Measurements from ENCODE around the gene CCDC88B.

The CCDC88B gene

GRCh38 chr11:64348383-64349024 lies 8.5 kb downstream of the CCDC88B start:
- no peak for DNase-seq

- DNase-seq = no peak
Observed at GRCh38 chr11:64349025-64349387, 9.0 kb downstream of the CCDC88B start.

- DNase-seq = no peak
Observed at GRCh38 chr11:64349404-64349803, 9.4 kb downstream of the CCDC88B start.

GRCh38 chr11:64351136-64351631 lies 11.2 kb downstream of the CCDC88B start:
- DNase-seq = no peak

- no peak for DNase-seq
Observed at GRCh38 chr11:64352099-64352994, 12.3 kb downstream of the CCDC88B start.

- no peak for DNase-seq
Observed at GRCh38 chr11:64352995-64353714, 13.2 kb downstream of the CCDC88B start.

- DNase-seq = no peak
Observed at GRCh38 chr11:64353715-64354506, 13.9 kb downstream of the CCDC88B start.

- DNase-seq = no peak
Observed at GRCh38 chr11:64355078-64355940, 15.3 kb downstream of the CCDC88B start.

GRCh38 chr11:64356498-64357411 lies 16.8 kb downstream of the CCDC88B start:
- DNase-seq = no peak

GRCh38 chr11:64357446-64357845 lies 17.4 kb downstream of the CCDC88B start:
- no peak for DNase-seq

- DNase-seq = no peak
Observed at GRCh38 chr11:64357904-64358535, 18.0 kb downstream of the CCDC88B start.

GRCh38 chr11:64358536-64358906 lies 18.5 kb downstream of the CCDC88B start:
- DNase-seq = no peak

GRCh38 chr11:64358907-64359711 lies 19.1 kb downstream of the CCDC88B start, which contains the start of gene RPS6KA4:
RPS6KA4 (plus strand) TSS chr11:64359162; CDS start chr11:64359236, 74 bp downstream.
- no peak for DNase-seq

GRCh38 chr11:64359712-64360445 lies 19.9 kb downstream of the CCDC88B start:
- no peak for DNase-seq

- DNase-seq = no peak
Observed at GRCh38 chr11:64360448-64360921, 20.5 kb downstream of the CCDC88B start.

- no peak for DNase-seq
Observed at GRCh38 chr11:64361659-64362058, 21.7 kb downstream of the CCDC88B start.

GRCh38 chr11:64362339-64362738 lies 22.3 kb downstream of the CCDC88B start:
- DNase-seq = no peak

GRCh38 chr11:64364435-64364834 lies 24.4 kb downstream of the CCDC88B start:
- DNase-seq = no peak

All from activated CD4-positive, alpha-beta T cell treated with anti-CD3 and anti-CD28 coated beads, Interleukin-2, amount 50 U/mL, for 4 hours (primary cell).